HG03280 (cell line): ENCODE data around the gene RBM20.
A peak's percentile ranks its signal among the peaks of the same experiment; 100 is the strongest.
"Not testable (repeated sequence)": the region's sequence is repeated elsewhere in the genome, so short reads cannot be mapped to it uniquely, and the experiment has no call there.

Experiments
- ATAC-seq: cut with Tn5 transposase; IDR thresholded peaks from one replicate; pipeline ENCODE4 v1.9.1; 2021; ENCODE audit warnings: mild to moderate bottlenecking, moderate library complexity; ENCODE audit not compliant: unreplicated experiment

RBM20 gene

DNA sequence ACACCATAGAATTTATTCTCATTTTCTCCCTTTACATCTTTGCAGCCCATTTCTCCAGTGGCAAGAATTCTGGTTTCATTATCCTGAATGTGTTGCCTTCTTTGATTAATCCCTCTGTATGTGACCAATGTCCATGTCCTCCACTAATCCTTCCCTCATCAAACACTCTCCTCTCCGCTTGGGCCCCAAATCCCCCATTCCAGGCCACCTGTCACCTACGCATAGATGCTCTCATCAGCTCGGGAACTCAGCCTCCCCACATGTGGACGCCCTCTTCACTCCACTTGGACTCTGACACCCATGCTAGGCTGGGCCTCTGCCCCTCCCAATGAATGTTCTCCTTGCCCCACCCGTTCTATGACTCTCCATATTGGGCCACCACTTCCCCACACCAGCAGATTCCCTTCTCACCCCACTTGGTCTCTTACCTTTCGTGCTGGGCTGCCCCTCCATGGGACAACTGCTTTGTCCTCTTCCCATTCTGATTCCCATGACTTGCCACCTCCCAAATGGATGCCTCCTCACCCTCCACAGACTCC is 18.7 kb upstream of the RBM20 start:
- ATAC-seq, result no peak

DNA sequence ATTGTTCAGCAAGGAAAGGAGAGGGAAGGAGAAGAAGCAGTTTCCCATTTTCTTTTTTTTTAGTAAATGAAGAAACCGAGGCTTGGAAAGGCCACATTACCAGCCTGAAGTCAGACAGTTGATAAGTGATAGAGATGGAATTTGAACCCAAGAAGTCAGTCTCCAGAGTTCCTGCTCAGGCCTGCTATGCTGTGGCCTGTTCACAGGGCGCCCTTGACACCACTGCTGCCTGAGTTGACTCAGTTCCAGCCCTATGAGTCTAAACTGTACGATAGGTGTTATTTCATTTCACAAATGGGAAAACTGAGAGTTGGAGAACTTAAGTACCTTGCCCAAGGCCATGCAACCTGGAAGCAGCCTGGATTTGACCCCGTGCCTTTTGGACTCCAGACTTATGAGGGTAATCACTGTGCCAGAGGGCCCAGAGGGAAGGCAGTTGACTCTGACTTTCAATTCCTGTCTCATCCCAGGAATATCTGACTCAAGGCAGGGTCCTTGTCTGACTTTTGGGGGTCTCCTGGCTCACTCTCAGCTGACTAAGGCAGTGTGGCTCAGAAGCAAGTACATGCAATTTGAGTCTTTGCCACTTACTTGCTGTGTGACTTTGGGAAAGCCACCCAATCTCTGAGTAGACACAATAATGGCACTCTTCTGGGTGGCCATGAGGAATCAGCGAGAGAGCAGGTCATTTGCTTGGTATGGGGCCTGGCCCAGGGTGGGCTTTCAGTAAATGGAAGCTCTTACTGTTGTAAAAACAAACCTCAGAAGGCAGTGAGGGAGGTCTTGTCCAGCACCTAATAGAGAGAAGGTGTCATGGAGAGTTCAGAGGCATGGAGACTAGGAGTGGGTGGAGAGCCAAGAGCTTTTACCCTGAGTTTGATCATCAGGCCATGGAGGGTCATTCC is 17.9 kb upstream of the RBM20 start:
- ATAC-seq, result no peak

DNA sequence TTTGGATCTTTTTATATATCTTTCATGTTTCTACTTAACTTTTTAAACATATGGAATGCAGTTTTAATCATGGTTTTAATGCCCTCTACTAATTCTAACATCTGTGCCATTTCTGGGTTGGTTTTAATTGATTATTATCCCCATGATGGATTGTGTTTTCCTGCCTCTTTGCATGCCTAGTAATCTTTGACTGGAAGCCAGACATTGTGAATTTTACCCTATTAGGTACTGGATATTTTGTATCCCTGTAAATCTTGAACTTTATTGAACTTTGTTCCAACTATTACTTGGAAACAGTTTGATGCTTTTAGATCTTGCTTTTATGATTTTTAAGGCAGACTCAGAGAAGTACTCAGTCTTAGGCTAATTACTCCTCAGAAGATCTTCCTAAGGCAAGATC is 16.0 kb upstream of the RBM20 start:
- ATAC-seq, result no peak

DNA sequence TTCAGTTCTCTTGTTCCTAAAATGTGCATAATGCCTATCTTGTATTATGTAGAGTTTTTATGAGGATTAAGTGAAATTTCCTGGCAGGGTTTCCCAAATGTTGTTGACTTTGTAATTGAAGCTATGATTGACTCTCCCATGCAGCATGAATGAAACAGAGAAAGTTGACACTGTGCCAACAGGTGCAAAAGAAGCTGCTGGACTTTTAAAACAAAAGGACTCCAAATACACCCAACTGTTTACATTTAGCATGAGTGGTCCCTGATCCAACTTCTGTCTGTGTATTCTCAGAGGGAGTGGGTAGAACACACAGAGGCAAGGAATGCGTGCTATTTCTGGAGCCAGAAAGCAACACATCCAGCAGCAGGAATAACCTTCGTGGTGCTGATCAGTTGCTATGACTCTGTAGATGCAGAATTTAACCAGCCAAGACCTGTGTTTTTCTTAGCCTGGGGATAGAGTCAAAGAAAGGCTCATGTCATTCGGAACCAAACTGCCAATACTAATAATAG is 14.4 kb upstream of the RBM20 start:
- no peak for ATAC-seq

DNA sequence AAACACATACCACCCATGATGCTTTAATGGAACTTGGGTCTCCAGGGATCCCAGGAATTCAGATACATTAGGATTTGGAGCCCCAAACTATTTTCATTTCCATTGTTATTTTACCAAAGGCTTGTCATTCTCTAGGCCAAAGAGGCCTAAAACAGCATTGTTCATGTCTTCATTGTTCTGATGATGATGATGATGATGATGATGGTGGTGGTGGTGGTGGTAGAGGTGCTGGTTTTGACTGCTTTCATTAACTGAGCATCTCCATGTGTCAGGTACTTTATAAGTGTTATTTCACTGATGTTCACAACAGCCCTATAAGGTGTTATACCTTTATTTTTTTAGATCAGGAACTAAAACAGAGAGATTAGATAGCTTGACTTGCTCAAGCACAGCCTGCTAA is 12.2 kb upstream of the RBM20 start:
- ATAC-seq, result no peak

DNA sequence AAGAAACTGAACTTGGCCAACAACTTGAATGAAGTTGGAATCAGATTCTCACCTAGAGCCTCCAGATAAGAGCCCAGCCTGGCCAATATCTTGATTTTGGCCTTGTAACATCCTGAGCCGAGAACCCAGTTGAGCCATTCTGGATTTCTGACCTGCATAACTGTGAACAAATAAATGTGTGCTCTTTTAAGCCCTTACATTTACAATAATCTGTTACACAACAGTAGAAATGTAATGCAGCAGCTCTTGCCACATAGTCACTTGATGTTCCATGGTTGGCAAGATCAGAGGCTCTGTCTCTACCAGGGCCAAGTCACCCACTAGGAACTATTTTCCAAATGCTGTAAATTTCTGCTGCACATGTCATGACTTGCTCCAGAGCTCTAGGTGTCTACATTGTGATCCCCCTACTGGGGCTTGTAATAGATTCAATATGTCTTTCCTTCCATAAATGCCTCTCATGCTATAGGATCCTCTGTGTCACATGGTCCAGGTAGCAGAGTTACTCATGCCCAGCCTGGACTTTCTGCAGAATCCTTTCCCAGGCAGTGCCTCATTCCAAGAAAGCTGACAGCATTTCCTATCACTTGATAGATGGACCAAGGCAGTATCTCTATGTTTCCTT is 11.4 kb upstream of the RBM20 start:
- no peak for ATAC-seq

DNA sequence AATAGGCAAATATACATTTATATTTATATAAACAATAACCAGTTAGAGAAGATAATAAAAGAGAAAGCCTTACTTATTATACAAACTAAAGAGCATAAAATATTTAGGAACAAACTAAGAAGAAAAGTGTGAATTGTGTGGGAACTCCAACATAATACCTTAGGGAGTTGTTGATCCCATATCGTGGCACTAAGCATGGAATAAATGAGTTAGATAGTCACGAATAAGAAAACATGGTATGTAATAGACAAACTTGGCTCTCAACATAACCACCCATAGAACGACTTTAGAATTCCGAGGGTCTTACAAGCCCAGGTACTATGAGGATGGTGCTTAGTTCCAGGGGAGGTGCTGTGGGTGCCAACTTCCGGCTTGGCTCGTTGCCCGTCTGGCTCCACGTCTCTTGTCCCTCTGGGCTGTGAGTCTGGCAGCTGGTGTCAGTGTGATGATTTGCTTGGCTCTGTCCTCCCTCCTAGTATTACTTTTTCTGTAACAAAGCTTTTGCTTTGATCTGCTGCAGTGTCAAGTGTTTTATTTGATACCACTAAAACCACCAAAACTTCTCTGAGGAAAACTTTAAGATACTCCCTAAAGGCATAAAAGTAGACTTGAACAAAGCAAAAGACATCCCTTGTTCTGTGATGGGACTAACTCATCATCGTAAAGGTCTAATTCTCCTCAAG is 9.5 kb upstream of the RBM20 start:
- no peak for ATAC-seq

DNA sequence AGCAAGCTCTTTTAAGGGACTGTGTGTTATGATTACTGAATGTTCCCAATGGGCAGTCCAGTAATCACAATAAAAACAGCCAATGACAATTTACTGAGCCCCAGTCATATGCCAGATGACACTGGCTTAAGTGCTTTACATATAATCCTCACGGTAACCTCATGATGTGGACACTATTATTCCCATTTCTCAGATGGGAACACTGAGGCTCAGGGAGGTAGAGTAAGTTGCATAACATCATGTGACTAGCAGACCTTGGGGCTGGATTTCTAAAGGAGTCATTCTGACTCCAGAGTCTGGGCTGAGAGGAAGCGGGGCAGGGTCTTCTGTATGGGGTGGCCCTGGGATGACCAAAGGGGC is 7.6 kb upstream of the RBM20 start:
- no peak for ATAC-seq

DNA sequence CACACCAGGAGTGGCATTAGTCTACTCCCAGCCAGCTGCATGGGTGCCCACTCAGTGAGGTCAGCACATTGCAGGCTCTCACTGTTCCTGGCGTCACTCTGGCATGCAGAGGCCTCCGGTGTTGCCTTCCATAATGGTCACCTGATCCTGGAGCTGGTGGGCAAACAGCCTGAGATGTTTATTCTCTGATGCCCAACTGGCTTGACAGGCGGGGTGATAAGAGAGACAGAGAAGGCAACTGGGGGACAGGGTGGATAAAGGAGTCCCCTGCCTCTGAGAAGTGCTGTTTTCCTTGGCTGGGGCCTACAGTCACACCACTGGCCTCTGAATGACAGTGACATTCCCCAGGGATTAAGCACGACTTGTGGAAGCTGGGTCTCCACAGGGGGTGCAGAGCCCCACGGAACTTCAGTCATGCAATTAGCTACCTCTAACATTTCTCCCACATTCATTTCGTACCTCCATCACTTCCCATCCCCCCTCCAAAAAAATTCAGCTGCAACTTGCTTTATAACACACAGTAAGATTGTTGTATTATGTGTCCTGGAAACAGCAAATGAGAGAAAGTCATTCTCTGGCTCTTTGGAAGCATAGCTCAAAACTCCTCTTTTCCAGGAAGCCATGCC is 7.1 kb upstream of the RBM20 start:
- no peak for ATAC-seq

DNA sequence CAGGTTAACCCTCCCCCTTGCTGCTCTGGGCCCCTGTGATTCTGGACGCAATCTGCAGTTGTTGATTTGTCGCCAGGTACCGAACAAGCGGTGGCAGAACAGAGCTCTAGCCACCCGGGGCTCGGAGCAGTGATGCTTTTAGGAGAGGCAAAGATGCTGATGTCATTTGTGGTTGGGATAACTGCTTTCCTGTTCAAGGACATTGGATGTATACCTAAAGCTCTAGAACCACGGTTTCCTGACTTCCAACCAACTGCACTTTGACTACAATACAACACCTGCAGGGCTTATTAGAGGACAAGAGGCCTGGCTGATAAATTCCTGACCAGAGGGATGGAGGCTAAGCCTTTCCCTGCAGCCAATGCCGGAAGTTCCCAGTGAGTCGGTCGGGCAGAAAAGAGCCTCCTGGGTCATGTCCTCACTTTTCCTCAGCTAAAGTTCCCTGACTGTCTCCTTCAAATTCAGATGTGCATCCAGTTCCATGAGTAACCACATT is 6.5 kb upstream of the RBM20 start:
- ATAC-seq, result no peak

DNA sequence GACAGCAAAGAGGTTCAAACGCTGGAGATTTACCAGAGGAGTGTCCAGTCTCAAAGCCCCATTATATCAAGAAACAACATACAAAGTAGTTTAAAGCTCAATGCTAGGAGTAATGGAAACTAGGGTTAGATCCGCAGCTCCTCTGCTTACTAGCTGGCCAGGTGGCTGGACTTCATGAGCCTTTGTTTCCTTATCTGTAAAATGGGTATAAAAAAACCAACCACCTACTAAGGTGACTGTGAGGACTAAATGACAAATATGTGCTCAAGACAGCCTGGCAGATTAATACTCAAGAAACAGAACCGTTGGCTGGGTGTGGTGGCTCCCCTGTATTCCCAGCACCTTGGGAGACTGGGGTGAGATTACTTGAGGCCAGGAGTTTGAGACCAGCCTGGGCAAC is 5.8 kb upstream of the RBM20 start:
- no peak for ATAC-seq

DNA sequence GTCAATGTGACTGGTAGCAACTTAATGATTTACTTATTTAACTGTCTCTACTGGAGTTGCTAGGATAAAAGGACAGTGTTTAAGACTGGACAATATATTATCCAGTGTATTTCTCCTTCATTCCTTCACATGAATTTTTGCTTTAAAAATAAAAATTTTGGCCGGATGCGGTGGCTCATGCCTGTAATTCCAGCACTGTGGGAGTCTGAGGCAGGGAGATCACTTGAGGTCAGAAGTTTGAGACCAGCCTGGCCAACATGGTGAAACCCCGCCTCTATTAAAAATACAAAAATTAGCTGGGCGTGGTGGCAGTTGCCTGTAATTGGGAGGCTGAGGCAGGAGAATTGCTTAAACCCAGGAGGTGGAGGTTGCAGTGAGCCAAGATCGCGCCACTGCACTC is 5.1 kb upstream of the RBM20 start:
- not testable (repeated sequence) for ATAC-seq

DNA sequence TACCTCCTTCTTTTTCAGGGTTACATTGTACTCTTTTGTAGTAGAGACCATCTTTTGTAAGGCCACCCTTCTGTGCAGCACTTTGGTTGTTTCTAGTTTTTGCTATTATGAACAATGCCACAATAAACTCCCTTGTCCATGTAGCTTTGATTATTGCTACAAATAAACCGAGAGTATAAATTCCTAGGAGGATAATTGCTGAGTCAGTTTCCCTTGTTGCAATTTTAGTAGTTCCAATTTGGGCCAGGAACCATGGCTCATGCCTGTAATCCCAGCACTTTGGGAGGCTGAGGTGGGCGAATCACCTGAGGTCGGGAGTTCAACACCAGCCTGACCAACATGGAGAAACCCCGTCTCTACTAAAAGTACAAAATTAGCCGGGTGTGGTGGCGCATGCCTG is 4.3 kb upstream of the RBM20 start:
- not testable (repeated sequence) for ATAC-seq

DNA sequence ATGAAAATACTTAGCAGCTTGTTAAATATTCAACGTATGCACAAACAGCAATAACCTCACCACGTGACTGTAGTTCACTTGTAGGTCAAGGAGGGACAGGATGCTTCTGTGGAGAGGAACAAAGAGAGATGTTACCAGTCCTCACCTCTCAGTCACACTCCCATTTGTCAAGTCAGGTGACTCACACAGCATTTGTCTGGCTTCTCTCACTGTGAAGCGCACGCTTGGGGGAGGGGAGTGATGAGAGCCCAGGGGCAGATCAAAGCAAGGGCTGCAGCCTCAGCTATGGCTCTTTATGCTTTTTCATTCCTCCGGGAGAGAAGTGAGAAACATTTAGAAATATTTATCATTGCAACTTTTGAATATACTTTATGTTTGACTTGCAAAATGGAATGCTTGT is 2.9 kb upstream of the RBM20 start:
- peak; percentile 49 for ATAC-seq

DNA sequence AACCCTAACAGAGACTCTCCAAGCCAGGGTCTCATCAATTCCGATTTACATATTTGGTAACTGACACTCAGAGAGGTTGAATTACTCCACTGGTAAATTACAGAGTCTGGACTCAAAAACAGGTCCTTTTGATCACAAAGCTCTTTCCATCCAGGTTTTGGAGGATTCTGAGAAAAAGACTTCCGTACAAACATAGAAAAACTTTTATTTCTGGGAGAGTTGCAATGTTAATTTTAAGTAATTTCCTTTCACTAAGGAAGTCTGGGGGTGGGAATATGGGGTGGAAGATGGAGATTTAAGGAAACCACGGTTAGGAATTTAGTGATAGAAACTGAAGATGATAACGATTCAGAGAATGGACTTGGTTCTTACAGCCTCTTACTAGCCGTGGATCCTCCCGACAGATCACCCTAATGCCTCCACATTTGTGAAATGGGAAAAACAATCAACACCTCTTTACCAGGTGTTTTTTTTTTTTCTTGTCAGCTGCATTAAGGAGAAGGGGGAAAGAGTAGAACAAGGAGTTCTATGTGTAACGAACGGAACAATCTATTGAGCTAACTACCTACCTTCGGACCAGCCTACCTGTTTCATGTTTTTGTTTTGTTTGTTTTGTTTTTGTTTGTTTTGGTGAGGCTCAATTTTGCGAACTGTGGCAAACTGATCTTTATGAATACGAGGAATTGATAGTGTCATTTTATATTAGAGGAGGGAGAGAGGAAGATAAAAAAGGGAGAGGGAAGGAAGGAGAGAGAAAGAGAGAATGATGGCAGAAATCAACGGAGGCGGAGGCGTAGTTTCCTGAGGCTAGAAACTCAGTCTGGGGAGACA is 1.7 kb upstream of the RBM20 start:
- no peak for ATAC-seq

DNA sequence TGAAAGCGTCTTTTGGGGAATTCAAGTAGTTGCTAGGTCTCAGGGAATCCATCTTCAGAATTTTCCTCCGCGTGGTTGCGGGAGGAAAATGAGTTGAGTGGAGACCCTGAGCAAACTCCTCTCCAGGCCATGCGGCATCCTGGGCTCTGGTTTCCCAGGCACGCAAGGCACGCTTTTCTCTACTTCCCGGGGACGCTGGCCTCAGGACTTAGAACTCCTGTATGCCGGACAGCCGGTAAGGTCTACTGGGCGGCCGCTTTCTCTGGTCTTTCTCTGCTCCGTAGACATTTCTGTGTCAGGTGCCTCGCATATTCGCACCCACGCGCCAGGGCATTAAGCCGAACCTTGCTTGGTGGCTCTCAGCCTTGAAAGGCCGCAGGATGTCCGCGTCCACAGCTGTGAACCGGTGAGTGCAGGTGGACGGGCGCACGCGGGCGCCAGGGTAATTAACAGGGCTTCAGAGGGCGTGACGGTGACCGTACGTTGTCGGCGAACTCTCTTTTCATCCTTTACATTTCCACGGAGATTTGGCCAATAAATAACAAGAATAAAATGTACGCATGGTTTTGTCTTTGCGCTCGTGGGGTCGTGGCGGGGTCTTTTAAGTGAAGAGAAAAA is 992 bp upstream of the RBM20 start:
- ATAC-seq, result no peak

DNA sequence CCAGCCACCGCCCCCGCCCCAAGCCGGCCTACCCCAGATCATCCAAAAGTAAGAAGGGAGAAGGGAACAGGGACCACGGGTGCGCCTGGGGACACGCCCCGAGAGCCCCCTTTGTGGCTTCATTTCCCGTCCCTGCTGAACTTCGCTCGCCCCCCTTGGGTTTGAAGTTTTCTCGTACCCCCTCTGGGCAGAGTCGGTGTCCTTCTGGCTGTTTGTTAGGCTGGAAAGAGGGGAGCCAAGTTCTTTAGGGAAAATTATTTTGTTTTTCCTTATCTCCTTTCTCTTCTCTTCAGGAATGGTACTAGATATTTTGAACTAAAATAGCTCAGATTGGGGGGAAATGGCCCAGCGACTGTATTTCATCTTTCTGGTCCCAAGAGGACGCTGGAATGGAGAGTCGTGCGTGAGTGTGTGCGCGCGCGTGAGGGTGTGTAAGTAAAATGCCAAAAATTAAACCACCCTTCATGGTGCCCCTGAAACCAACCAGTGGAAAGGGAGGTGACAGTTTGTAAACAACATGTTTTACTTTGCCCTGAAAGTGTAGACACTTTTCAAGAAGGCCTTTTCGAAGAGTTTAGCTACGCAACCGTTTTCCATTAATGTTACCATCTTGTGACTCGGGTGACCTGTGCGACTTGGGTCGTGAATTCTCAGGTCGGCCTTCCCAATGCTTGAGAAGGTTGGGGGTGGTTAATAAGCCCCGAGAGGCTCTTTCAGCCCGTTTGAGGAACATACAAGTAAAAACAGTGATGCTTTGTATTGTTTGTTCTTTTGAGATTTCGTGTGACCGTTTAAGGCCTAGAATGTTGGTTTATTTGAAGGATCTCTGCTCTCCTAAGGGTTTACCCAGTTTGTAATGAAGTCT is 694 bp downstream of the RBM20 start:
- no peak for ATAC-seq

DNA sequence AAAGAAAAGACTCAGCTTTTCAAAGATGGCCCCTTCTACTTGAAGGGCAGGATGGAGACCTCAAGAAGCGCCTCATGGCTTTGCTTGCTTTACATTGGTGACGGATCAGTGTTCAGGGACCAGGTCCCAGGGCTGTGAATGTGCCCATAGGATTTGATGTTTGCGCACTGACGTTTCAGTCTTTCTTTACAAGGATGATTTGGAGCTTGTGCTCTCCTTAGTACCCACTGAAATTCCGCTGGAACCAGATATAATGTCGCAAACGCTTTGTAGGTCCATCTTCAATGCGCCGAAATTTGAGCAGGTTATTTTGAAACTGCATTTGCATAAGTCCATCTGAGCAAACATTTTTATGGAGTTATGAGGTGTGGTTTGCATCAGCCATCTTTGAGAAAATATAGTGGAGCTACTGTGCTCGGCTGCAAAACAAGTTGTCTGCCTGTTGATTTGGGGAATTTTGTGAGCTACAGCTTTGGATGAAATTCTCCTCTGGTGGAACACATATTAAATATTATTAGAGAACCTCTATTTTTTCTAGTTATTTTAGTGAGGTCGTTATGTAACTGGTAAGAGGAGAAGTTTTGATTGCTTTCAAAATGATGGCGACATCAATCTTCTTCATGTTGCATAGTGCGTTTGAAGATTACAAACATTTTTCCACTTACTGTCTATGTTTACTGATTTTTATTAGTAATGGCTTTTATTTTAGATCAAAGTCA is 2.4 kb downstream of the RBM20 start:
- no peak for ATAC-seq
